ENCODE data around the gene VAMP2.

VAMP2 gene

DNA sequence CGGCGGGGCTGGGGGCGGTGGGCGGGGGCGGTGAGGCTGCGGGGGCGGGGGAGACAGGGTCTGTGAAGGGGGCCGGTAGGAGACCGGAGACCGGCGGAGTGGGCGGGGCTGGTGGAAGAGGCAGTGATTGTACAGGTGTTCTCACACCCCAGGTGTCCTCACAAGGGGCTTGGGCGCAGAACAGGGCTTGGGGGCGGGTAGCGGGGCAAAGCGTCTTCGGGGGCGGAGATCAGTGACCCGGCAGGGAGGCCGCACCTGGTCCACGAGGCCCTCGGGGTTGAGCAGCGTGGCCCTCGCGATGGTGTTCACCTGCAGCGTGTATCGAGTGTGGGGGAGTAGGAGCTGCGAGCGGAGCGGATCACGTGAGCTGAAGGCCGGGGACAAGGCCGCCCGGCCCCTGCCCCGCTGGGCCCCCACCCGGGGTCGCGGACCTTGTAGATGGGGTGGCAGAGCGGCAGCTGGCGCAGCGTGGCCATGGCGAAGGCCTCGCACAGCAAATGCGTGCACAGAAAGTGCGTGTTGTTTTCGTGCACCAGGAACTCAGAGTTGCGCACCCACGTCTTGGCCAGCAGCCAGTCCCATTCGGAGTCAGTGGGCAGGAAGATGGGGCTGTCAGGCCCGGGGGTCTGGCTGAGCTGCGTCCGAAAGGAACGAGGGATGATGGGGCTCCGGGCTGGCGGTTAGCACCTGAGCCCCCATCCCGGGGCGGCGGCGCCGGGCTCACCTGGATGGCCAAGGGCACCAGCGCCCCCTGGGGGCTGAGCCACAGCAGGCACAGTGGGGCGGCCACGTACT, 52.9 kb downstream of the VAMP2 start:
- DNase-seq (ENCODE audit: low read depth) = peak; percentile 38
- TF ChIP-seq, protein P1, sequence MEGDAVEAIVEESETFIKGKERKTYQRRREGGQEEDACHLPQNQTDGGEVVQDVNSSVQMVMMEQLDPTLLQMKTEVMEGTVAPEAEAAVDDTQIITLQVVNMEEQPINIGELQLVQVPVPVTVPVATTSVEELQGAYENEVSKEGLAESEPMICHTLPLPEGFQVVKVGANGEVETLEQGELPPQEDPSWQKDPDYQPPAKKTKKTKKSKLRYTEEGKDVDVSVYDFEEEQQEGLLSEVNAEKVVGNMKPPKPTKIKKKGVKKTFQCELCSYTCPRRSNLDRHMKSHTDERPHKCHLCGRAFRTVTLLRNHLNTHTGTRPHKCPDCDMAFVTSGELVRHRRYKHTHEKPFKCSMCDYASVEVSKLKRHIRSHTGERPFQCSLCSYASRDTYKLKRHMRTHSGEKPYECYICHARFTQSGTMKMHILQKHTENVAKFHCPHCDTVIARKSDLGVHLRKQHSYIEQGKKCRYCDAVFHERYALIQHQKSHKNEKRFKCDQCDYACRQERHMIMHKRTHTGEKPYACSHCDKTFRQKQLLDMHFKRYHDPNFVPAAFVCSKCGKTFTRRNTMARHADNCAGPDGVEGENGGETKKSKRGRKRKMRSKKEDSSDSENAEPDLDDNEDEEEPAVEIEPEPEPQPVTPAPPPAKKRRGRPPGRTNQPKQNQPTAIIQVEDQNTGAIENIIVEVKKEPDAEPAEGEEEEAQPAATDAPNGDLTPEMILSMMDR (conservative IDR thresholded peaks at IDR 0.05; ENCODE audit: control insufficient read depth, insufficient read depth, low read depth, low read length) = peak; percentile 65
- H3K4me3 ChIP-seq (ENCODE audit: control insufficient read depth, low read depth, low read length) = peak overlapping the region; percentile 12

Data from fibroblast of mammary gland (primary cell).